Left lung (tissue), 10 donors: ENCODE data around the gene GGTLC2. TPM values are rescaled to one million over a fixed set of nuclear protein-coding genes. Genes with fewer than 3 reads are reported as not detected.

Source experiments
- ATAC-seq: fragments of 200-7000 bp; cut with Tn5 transposase; one replicate; pipeline ENCODE4 v1.9.1; 2020; ENCODE audit warnings: moderate library complexity
- DNase-seq, 4 donors: peaks; one replicate each; pipeline ENCODE4 v3.0.0-alpha.2; 2013 to 2020
- H3K27ac ChIP-seq, 2 donors: fragments of 200-600 bp; sonication (generic) in 1 of 2; one replicate each; pipeline versions ENCODE4 v1.5.0 to v1.8.0; 2020 to 2021
- H3K27me3 ChIP-seq, 2 donors: fragments of 200-600 bp; sonication (generic) in 1 of 2; one replicate each; pipeline versions ENCODE4 v1.5.0 to v1.8.0; 2020 to 2021
- H3K36me3 ChIP-seq, 2 donors: fragments of 200-600 bp; sonication (generic) in 1 of 2; one replicate each; pipeline versions ENCODE4 v1.5.0 to v1.8.0; 2020 to 2021
- H3K4me1 ChIP-seq, 2 donors: fragments of 200-600 bp; one replicate each; pipeline ENCODE4 v1.8.0; 2021
- H3K4me3 ChIP-seq, 2 donors: fragments of 200-600 bp; sonication (generic) in 1 of 2; one replicate each; pipeline versions ENCODE4 v1.5.0 to v1.8.0; 2020 to 2021; ENCODE audit warnings: mild to moderate bottlenecking in 1 of 2
- H3K9me3 ChIP-seq, 2 donors: fragments of 200-600 bp; sonication (generic) in 1 of 2; one replicate each; pipeline versions ENCODE4 v1.5.0 to v1.8.0; 2020 to 2021
- intact Hi-C, 2 donors: fragments of 100-400 bp; cut with DNase I; formaldehyde crosslinking; loops; one replicate each; pipeline versions ENCODE4 v1.11.2 to v1.14.2; 2022
- polyA plus RNA-seq, 6 donors: library from polyadenylated mRNA; unstranded; fragments of 120-200 nt; gene quantifications; one replicate each; pipeline ENCODE4 v1.2.1, GENCODE V29; 2013; ENCODE audit not compliant: insufficient read length in 6 of 6
- total RNA-seq, 2 donors: library from RNA; stranded (reverse); fragmentation: NEBNext Ultra II Directional; extraction: Animal tissue kit (Norgen Biotek cat#: 25700); gene quantifications; one replicate each; pipeline ENCODE4 v1.2.1, GENCODE V29; 2021
- TF ChIP-seq, protein P1 (sequence below), 2 donors: fragments of 200-600 bp; sonication (generic) in 1 of 2; IDR thresholded peaks; one replicate each; pipeline versions ENCODE4 v1.5.0 to v1.8.0; 2021; ENCODE audit warnings: antibody characterized with exemption in 2 of 2
- donor health status: DM: no; HTN: yes; CAD: no.
- donor health status: DM: no; HTN: no; CAD: no.

The GGTLC2 gene
- total and polyA plus RNA-seq, 8 donors: 0.26 to 0.55 (median 0.38) TPM; not detected in 1

DNA sequence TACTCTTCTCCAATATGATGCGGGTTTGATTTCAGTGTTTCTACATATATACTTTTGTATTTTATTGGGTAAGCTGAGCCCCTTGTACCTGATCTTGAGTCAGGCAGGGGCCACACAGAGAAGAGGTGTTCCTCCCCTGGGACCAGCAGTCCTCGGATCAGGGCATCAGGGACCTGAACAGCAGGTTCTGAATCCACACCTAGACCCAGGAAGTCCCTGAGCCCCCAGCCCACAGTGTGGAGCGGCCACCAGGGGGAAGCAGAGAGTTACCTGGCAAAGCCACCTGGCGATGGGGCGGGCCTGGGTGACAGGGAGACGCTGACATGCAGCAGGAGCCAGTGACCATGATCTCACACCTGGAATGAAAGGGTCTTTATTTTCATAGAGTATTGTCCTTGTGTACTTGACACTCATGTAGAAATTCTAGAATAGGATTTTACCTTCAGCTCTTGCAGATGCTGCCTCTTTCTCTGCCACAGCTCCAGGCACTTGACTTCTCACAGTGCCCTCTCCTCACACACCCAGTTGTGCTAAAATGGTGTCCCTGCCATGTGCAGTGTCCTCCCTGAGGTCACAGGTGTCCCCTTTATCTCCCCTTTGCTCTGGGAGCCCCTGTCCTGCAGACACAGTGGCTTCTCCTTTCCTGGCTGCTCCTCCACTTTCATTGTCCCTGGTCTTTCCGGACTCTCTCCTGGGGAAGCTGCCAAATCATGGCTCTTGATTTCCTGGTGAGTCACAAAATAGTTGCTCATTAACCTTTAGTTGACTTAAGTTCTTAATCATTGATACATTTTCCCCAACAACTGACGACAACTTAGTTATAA is 48.5 kb downstream of the GGTLC2 start:
- no peaks in the 10 kb centered on the region for H3K36me3 ChIP-seq
- DNase-seq: peak in 2 of 4 donors; percentile 62 to 85
- H3K27me3 ChIP-seq: no peaks in the 10 kb centered on the region
- ATAC-seq: peak; percentile 92
- H3K27ac ChIP-seq: peak overlapping the region in 1 of 2 donors; percentile 23
- TF ChIP-seq, protein P1, sequence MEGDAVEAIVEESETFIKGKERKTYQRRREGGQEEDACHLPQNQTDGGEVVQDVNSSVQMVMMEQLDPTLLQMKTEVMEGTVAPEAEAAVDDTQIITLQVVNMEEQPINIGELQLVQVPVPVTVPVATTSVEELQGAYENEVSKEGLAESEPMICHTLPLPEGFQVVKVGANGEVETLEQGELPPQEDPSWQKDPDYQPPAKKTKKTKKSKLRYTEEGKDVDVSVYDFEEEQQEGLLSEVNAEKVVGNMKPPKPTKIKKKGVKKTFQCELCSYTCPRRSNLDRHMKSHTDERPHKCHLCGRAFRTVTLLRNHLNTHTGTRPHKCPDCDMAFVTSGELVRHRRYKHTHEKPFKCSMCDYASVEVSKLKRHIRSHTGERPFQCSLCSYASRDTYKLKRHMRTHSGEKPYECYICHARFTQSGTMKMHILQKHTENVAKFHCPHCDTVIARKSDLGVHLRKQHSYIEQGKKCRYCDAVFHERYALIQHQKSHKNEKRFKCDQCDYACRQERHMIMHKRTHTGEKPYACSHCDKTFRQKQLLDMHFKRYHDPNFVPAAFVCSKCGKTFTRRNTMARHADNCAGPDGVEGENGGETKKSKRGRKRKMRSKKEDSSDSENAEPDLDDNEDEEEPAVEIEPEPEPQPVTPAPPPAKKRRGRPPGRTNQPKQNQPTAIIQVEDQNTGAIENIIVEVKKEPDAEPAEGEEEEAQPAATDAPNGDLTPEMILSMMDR (IDR thresholded peaks at IDR 0.05): peak; percentile 50 to 63
- intact Hi-C loops: no loop called here
- H3K9me3 ChIP-seq: no peaks in the 10 kb centered on the region
- H3K4me1 ChIP-seq: peaks cover 8 to 11% of the 10 kb centered on the region in 2 donors
- no peak overlapping the region for H3K4me3 ChIP-seq

DNA sequence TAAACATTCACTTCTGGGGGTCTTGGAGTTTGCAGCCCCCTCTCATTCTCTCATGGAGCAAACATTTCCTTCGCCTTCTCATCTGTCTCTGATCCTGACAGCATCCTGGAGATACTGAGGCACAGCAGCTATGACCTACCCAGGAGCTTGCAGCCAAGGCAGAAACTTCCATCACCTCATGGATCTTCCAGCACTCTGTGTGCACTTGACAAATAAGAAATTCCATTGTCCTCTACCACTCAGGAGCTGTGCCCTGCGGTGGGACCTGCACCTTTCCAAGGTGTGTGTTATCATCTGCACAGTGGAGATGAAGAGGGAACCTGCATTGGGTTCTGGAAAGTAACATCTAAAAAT is 49.1 kb downstream of the GGTLC2 start:
- TF ChIP-seq, protein P1 (IDR thresholded peaks at IDR 0.05): no peak
- H3K9me3 ChIP-seq: no peaks in the 10 kb centered on the region
- H3K4me1 ChIP-seq: peaks cover 8 to 11% of the 10 kb centered on the region in 2 donors
- H3K4me3 ChIP-seq: no peak overlapping the region
- H3K27me3 ChIP-seq: no peaks in the 10 kb centered on the region
- H3K27ac ChIP-seq: no peak overlapping the region
- intact Hi-C loops: no loop called here
- no peak for DNase-seq
- peak; percentile 4 for ATAC-seq
- no peaks in the 10 kb centered on the region for H3K36me3 ChIP-seq

DNA sequence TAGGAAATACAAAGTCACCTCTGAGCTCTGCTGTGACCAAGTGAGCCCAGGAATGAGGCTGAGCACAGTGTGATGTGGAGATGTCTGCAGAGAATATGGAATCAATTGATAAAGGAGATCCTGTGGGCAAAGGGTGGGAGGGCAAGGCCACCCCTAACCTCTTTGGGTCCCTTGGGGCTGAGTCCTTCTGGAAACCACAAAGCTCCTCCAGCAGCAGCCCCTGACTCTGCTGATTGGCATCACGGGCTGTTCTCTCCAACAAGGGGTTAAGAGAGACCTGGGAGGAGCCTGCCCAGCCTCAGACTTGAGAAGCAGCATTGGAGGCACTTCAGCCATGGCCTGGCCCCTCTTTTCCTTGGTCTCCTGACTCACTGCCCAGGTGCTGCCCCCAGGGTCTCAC is 49.7 kb downstream of the GGTLC2 start:
- Histone ChIP-seq H3K4me1 (peaks cover 8 to 11% of the 10 kb centered on the region in 2 donors), H3K27me3 (no peaks in the 10 kb centered on the region), H3K36me3 (no peaks in the 10 kb centered on the region), H3K27ac (no peak overlapping the region), H3K4me3 (no peak overlapping the region), H3K9me3 (no peaks in the 10 kb centered on the region)
- TF ChIP-seq, protein P1 (IDR thresholded peaks at IDR 0.05): no peak
- intact Hi-C loops: no loop called here
- ATAC-seq (peak; percentile 38), DNase-seq (no peak)

DNA sequence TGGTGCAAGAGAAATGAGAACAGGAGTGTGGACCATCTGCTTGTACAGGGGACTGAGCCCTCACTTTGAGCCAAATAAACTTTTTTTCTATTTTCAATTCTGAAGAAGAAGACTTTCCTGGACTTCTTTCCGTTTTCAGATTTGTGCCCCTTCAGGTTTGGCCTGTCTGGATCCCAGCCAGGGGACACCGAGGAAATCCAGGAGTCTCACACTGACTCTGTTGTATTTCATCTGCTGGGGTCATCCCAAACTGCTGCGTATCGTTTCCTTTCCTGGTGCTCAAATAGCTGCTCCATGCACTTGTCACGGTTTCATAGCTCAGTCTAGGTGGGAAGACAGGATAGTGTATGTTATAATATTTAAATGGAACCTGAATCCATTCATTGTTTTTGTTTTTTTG is 51.7 kb downstream of the GGTLC2 start:
- TF ChIP-seq, protein P1 (IDR thresholded peaks at IDR 0.05): no peak
- intact Hi-C loops: no loop called here
- no peak for ATAC-seq
- no peaks in the 10 kb centered on the region for H3K27me3 ChIP-seq
- H3K36me3 ChIP-seq: no peaks in the 10 kb centered on the region
- H3K4me3 ChIP-seq: no peak overlapping the region
- no peak overlapping the region for H3K27ac ChIP-seq
- no peak for DNase-seq
- peaks cover 8 to 11% of the 10 kb centered on the region in 2 donors for H3K4me1 ChIP-seq
- H3K9me3 ChIP-seq: no peaks in the 10 kb centered on the region

Other genes with a start within 250 kb of the GGTLC2 start
- gene ZNF280B, start 135.9 kb upstream of the GGTLC2 start, total RNA-seq: under 1 TPM; 0.65 to 0.93 TPM
- 1 to 10 TPM; 3.6 to 4.4 (median 4.0) TPM for gene ZNF280B, start 135.9 kb upstream of the GGTLC2 start, polyA plus RNA-seq
- gene ZNF280A, start 124.3 kb upstream of the GGTLC2 start, total RNA-seq: not detected
- gene ZNF280A, start 124.3 kb upstream of the GGTLC2 start, polyA plus RNA-seq: not detected
- gene PRAME, start 85.3 kb upstream of the GGTLC2 start, total RNA-seq: not detected
- not detected for gene PRAME, start 85.3 kb upstream of the GGTLC2 start, polyA plus RNA-seq
- 10 to 100 TPM in 1 of 2 donors, 1 to 10 TPM in 1; 8.1 to 10.6 TPM for gene IGLL5, start 243.2 kb downstream of the GGTLC2 start, total RNA-seq
- under 1 TPM in 5 of 6 donors, not detected in 1; 0.23 to 0.54 (median 0.41) TPM for gene IGLL5, start 243.2 kb downstream of the GGTLC2 start, polyA plus RNA-seq